ENCODE data around the gene CREG1.

GRCh38 chr1:167565922-167566321 lies 12.4 kb upstream of the CREG1 start:
- TF ChIP-seq CTCF (IDR thresholded peaks at IDR 0.05; ENCODE audit: insufficient read depth, low read depth, low read length), result no peak
- TF ChIP-seq EZH2 (IDR thresholded peaks at IDR 0.05; ENCODE audit: insufficient read depth, low read length), result no peak
